Measurements from ENCODE around the gene PDE4B.

- no peak for TF ChIP-seq CTCF (IDR thresholded peaks at IDR 0.05)
- no peak for TF ChIP-seq POLR2A (IDR thresholded peaks at IDR 0.05)
These were observed 556.1 kb downstream of the PDE4B start for GRCh38 chr1:66348776-66349175.

Measured in heart left ventricle (tissue), 13 donors.